OCI-LY1 (cell line): ENCODE measurements around the gene MAPKBP1.

Experiments used
- H2AFZ ChIP-seq: fragments of 200-600 bp; sonication (generic), shearing (Covaris generic); 2 replicates; pipeline ENCODE4 v1.6.0; 2014; ENCODE audit warnings: antibody characterized with exemption, mild to moderate bottlenecking, low read length
- H3F3A ChIP-seq: fragments of 200-600 bp; sonication (generic), shearing (Covaris generic); 2 replicates; pipeline ENCODE4 v1.6.0; 2014; ENCODE audit warnings: mild to moderate bottlenecking, antibody characterized with exemption, low read length, moderate library complexity; ENCODE audit not compliant: insufficient read depth
- H3K27ac ChIP-seq: fragments of 200-600 bp; sonication (generic); 2 replicates; pipeline ENCODE4 v1.5.1; 2014; ENCODE audit warnings: low read length, mixed run types, mild to moderate bottlenecking, low read depth; ENCODE audit not compliant: poor library complexity, severe bottlenecking
- H3K27me3 ChIP-seq: fragments of 200-600 bp; sonication (generic); 2 replicates; pipeline ENCODE4 v1.6.0; 2014; ENCODE audit warnings: antibody characterized with exemption, mild to moderate bottlenecking, low read length, moderate library complexity; ENCODE audit not compliant: insufficient read depth
- H3K36me3 ChIP-seq: fragments of 200-600 bp; sonication (generic); 2 replicates; pipeline ENCODE4 v1.6.1; 2014; ENCODE audit warnings: mild to moderate bottlenecking, antibody characterized with exemption, low read length, moderate library complexity, mixed read lengths; ENCODE audit not compliant: insufficient read depth
- H3K4me1 ChIP-seq: fragments of 200-600 bp; sonication (generic); 2 replicates; pipeline ENCODE4 v1.5.1; 2014; ENCODE audit warnings: mild to moderate bottlenecking, low read length, moderate library complexity; ENCODE audit not compliant: insufficient read depth, severe bottlenecking
- H3K4me2 ChIP-seq: fragments of 200-600 bp; sonication (generic), shearing (Covaris generic); 2 replicates; pipeline ENCODE4 v1.6.1; 2014; ENCODE audit warnings: low read length
- H3K4me3 ChIP-seq: fragments of 200-600 bp; sonication (generic); 2 replicates; pipeline ENCODE4 v1.5.1; 2014; ENCODE audit warnings: low read length, low read depth, mild to moderate bottlenecking, mixed read lengths; ENCODE audit not compliant: poor library complexity, severe bottlenecking
- H3K79me2 ChIP-seq: fragments of 200-600 bp; shearing (Covaris generic); 2 replicates; pipeline ENCODE4 v1.6.1; 2016; ENCODE audit warnings: mixed run types, low read length, mixed read lengths; ENCODE audit not compliant: insufficient read depth
- H3K9ac ChIP-seq: fragments of 200-600 bp; sonication (generic), shearing (Covaris generic); 2 replicates; pipeline ENCODE4 v1.6.1; 2014; ENCODE audit warnings: mild to moderate bottlenecking, low read length, mixed read lengths
- H3K9me2 ChIP-seq: fragments of 200-600 bp; sonication (generic), shearing (Covaris generic); 2 replicates; pipeline ENCODE4 v1.6.1; 2014; ENCODE audit warnings: low read depth, mild to moderate bottlenecking, low read length, mixed read lengths
- H3K9me3 ChIP-seq: fragments of 200-600 bp; shearing (Covaris generic); 2 replicates; pipeline ENCODE4 v1.6.1; 2014; ENCODE audit warnings: low read length, mixed read lengths
- H4K20me1 ChIP-seq: fragments of 200-600 bp; sonication (generic), shearing (Covaris generic); 2 replicates; pipeline ENCODE4 v1.6.0; 2016; ENCODE audit warnings: mild to moderate bottlenecking, low read length; ENCODE audit not compliant: insufficient read depth
- EZH2 ChIP-seq: fragments of 200-600 bp; sonication (generic), shearing (Covaris generic); IDR thresholded peaks from 2 replicates; pipeline ENCODE4 v1.8.0; 2017; ENCODE audit warnings: borderline replicate concordance, mixed run types, mild to moderate bottlenecking, antibody characterized with exemption, low read length, moderate library complexity, mixed read lengths
- TF ChIP-seq, protein P1 (sequence below): fragments of 200-600 bp; sonication (generic), shearing (Covaris generic); IDR thresholded peaks from 2 replicates; pipeline ENCODE4 v1.5.1; 2017; ENCODE audit warnings: mild to moderate bottlenecking, antibody characterized with exemption, low read length, moderate library complexity, mixed read lengths

MAPKBP1 gene

DNA sequence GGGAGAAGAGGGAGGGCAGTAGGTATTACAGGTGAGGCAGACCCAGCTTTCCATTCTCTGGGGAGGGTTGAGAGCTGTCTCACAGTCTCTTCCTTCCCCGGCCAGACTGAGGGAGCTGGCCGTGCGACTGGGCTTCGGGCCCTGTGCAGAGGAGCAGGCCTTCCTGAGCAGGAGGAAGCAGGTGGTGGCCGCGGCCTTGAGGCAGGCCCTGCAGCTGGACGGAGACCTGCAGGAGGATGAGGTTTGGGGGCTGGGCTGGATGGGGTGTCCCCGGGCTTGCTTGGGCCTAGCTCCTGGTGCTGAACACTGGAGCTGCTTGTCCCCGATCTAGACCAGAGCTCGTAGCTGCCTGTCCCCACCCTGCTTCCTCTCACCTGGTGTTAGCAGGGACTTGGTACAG lies 69.3 kb downstream of the MAPKBP1 start:
- Histone ChIP-seq H3K4me3 (no peak overlapping the region), H3K9me3 (no peaks in the 10 kb centered on the region), H2AFZ (no peak overlapping the region), H3K36me3 (peaks cover 7% of the 10 kb centered on the region), H4K20me1 (no peaks in the 10 kb centered on the region), H3K79me2 (no peaks in the 10 kb centered on the region), H3K4me2 (no peak overlapping the region), H3K9ac (no peak overlapping the region), H3F3A (no peaks in the 10 kb centered on the region), H3K27ac (no peak overlapping the region), H3K9me2 (no peaks in the 10 kb centered on the region), H3K4me1 (no peaks in the 10 kb centered on the region), H3K27me3 (no peaks in the 10 kb centered on the region)
- no peak for TF ChIP-seq EZH2
- TF ChIP-seq, protein P1, sequence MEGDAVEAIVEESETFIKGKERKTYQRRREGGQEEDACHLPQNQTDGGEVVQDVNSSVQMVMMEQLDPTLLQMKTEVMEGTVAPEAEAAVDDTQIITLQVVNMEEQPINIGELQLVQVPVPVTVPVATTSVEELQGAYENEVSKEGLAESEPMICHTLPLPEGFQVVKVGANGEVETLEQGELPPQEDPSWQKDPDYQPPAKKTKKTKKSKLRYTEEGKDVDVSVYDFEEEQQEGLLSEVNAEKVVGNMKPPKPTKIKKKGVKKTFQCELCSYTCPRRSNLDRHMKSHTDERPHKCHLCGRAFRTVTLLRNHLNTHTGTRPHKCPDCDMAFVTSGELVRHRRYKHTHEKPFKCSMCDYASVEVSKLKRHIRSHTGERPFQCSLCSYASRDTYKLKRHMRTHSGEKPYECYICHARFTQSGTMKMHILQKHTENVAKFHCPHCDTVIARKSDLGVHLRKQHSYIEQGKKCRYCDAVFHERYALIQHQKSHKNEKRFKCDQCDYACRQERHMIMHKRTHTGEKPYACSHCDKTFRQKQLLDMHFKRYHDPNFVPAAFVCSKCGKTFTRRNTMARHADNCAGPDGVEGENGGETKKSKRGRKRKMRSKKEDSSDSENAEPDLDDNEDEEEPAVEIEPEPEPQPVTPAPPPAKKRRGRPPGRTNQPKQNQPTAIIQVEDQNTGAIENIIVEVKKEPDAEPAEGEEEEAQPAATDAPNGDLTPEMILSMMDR = no peak

DNA sequence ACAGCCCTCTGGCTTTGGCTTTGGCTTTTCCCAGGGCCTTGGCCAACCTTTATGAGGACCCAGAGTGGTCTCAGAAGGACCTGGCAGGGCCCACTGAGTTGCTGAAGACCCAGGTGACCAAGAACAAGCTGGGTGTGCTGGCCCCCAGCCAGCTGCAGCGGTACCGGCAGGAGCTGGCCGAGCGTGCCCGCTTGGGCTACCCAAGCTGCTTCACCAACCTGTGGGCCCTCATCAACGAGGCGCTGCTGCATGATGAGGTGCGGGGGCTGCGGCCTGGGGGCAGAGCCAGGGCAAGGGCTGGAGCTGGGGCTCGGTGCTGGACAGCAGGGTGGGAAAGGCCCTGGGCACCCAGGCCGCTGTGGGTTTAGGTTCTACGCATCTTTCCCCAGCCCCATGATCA lies 70.5 kb downstream of the MAPKBP1 start:
- Histone ChIP-seq H3K27ac (no peak overlapping the region), H3K27me3 (no peaks in the 10 kb centered on the region), H3K4me3 (no peak overlapping the region), H3K4me2 (no peak overlapping the region), H3K9me3 (no peaks in the 10 kb centered on the region), H3K9ac (no peak overlapping the region), H3K9me2 (no peaks in the 10 kb centered on the region), H3K4me1 (no peaks in the 10 kb centered on the region), H2AFZ (no peak overlapping the region), H3K79me2 (no peaks in the 10 kb centered on the region), H3K36me3 (peaks cover 7% of the 10 kb centered on the region), H4K20me1 (no peaks in the 10 kb centered on the region), H3F3A (no peaks in the 10 kb centered on the region)
- no peak for TF ChIP-seq EZH2
- TF ChIP-seq, protein P1 = no peak

DNA sequence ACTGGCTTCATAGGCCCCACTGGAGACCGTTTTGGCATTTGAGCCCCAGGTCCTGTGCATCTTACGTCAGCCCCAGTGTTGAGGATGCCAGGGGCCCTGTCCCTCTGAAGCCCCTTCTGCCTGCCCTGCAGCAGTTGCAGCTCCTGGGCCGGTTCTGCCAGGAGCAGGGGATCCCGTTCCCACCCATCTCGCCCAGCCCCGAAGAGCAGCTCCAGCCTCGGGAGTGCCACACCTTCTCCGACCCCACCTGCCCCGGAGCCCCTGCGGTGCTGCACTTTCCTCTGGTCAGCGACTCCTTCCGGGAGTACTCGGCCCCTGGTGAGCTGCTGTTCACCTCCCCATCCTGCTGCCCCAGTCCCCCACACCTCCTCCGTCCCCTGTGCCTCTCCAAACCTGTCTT lies 72.9 kb downstream of the MAPKBP1 start:
- no peak overlapping the region for H3K9ac ChIP-seq
- no peaks in the 10 kb centered on the region for H3K9me3 ChIP-seq
- H3K79me2 ChIP-seq = no peaks in the 10 kb centered on the region
- no peak overlapping the region for H3K27ac ChIP-seq
- H3F3A ChIP-seq = no peaks in the 10 kb centered on the region
- no peaks in the 10 kb centered on the region for H4K20me1 ChIP-seq
- no peak for TF ChIP-seq EZH2
- TF ChIP-seq, protein P1 = no peak
- no peaks in the 10 kb centered on the region for H3K27me3 ChIP-seq
- H3K4me1 ChIP-seq = no peaks in the 10 kb centered on the region
- H3K36me3 ChIP-seq = peaks cover 7% of the 10 kb centered on the region
- no peak overlapping the region for H3K4me3 ChIP-seq
- no peak overlapping the region for H3K4me2 ChIP-seq
- H3K9me2 ChIP-seq = no peaks in the 10 kb centered on the region
- no peak overlapping the region for H2AFZ ChIP-seq
